ENCODE results near the gene NEB.

Gene NEB

DNA sequence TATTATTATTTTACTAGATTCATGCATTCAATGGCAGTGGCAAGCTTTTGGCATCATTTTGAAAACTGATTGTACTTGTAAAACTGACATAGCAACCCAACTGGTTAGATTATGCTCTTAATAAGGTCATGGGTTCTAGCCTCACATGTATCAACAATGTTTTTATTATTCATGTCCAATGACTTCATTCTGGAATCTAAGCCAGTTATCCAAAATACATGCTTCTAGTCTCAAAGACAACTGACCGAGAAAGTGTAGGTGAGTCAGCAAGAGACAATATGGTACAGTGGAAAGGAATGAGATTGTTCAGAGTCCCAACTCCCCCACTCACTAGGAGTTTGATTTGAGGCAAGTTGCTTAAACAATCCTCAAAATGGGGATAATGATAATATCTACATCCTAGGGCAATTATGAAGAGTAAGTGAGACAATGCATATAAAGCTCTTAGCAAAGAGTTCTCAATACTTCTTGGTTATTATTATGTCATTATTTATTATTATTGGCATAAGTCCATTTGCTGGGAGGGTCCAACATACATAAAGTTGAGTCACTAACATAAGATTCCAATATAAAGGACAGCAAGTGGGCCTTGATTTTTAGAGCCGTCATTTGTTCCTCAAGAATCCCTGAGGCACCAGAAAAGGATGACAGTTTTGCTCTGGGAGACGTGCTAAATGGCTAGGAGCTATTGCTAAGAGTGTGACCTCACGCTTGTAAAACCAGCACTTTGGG is 99.4 kb downstream of the NEB start:
- H3K4me1 ChIP-seq, result no peaks in the 10 kb centered on the region
- TF ChIP-seq, protein P1, sequence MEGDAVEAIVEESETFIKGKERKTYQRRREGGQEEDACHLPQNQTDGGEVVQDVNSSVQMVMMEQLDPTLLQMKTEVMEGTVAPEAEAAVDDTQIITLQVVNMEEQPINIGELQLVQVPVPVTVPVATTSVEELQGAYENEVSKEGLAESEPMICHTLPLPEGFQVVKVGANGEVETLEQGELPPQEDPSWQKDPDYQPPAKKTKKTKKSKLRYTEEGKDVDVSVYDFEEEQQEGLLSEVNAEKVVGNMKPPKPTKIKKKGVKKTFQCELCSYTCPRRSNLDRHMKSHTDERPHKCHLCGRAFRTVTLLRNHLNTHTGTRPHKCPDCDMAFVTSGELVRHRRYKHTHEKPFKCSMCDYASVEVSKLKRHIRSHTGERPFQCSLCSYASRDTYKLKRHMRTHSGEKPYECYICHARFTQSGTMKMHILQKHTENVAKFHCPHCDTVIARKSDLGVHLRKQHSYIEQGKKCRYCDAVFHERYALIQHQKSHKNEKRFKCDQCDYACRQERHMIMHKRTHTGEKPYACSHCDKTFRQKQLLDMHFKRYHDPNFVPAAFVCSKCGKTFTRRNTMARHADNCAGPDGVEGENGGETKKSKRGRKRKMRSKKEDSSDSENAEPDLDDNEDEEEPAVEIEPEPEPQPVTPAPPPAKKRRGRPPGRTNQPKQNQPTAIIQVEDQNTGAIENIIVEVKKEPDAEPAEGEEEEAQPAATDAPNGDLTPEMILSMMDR (IDR thresholded peaks at IDR 0.05), result no peak
- no peaks in the 10 kb centered on the region for H3K27me3 ChIP-seq (ENCODE audit: control insufficient read depth, insufficient read depth, low read length)
- H3K4me3 ChIP-seq (ENCODE audit: low read depth, low read length), result no peak overlapping the region
- no peak overlapping the region for H3K4me2 ChIP-seq (ENCODE audit: low read length)
- H3K36me3 ChIP-seq (ENCODE audit: control insufficient read depth, insufficient read depth, low read length), result no peaks in the 10 kb centered on the region
- no peak overlapping the region for H3K27ac ChIP-seq
- no peak overlapping the region for H3K9ac ChIP-seq
- H3K9me3 ChIP-seq (ENCODE audit: control insufficient read depth, low read length), result no peaks in the 10 kb centered on the region
- no peak overlapping the region for H2AFZ ChIP-seq
- no peaks in the 10 kb centered on the region for H3K79me2 ChIP-seq

GRCh38 chr2:151632993-151633565 is 101.2 kb downstream of the NEB start:
- TF ChIP-seq, protein P1 (IDR thresholded peaks at IDR 0.05), result peak; percentile 6
- no peaks in the 10 kb centered on the region for H3K9me3 ChIP-seq (ENCODE audit: control insufficient read depth, low read length)
- no peak overlapping the region for H3K4me3 ChIP-seq (ENCODE audit: low read depth, low read length)
- no peak overlapping the region for H2AFZ ChIP-seq
- H3K27ac ChIP-seq, result no peak overlapping the region
- no peaks in the 10 kb centered on the region for H3K36me3 ChIP-seq (ENCODE audit: control insufficient read depth, insufficient read depth, low read length)
- H3K79me2 ChIP-seq, result no peaks in the 10 kb centered on the region
- no peak overlapping the region for H3K4me2 ChIP-seq (ENCODE audit: low read length)
- H3K4me1 ChIP-seq, result no peaks in the 10 kb centered on the region
- no peaks in the 10 kb centered on the region for H3K27me3 ChIP-seq (ENCODE audit: control insufficient read depth, insufficient read depth, low read length)
- no peak overlapping the region for H3K9ac ChIP-seq

DNA sequence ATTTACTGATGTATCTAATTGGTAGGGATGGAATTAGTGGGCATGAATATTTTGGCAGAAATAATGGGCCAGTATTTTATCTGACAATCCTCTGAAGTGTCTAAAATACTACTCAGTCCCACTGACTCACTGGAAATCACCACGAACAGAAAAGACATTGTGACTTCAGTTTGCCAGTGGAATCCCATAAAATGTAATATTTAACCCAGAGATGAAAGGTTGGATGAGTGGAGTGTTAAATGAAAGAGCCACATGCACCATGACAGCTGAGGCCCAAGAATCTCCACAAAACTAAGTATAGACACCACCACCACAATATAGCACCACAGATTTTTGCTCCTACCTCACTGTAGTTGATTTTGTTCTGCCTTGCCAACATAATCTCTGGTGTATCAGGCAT is 103.9 kb downstream of the NEB start:
- no peaks in the 10 kb centered on the region for H3K36me3 ChIP-seq (ENCODE audit: control insufficient read depth, insufficient read depth, low read length)
- H3K27ac ChIP-seq, result no peak overlapping the region
- H3K9ac ChIP-seq, result no peak overlapping the region
- H3K9me3 ChIP-seq (ENCODE audit: control insufficient read depth, low read length), result no peaks in the 10 kb centered on the region
- no peaks in the 10 kb centered on the region for H3K4me1 ChIP-seq
- H3K79me2 ChIP-seq, result no peaks in the 10 kb centered on the region
- TF ChIP-seq, protein P1 (IDR thresholded peaks at IDR 0.05), result no peak
- no peak overlapping the region for H3K4me3 ChIP-seq (ENCODE audit: low read depth, low read length)
- H3K4me2 ChIP-seq (ENCODE audit: low read length), result no peak overlapping the region
- H3K27me3 ChIP-seq (ENCODE audit: control insufficient read depth, insufficient read depth, low read length), result no peaks in the 10 kb centered on the region
- no peak overlapping the region for H2AFZ ChIP-seq

DNA sequence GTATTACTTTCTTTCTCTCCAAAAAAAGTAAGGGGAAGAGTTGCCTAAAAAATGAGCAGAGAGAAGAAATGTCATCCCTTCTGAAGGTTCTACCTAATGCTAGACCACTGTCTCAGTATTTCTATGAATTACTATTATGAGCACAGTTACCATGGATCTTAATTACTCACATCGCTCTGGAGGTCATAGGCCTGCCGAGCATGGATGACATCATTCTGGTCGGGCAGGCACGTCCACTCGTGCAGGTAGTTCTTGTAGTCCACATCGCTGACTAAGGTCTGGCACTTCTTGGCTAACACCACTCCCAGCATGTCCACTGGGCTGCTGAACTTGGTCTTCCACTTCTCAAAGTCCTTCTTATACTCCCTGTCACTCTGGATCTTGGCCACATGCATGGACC is 106.9 kb downstream of the NEB start:
- H3K9me3 ChIP-seq (ENCODE audit: control insufficient read depth, low read length), result no peaks in the 10 kb centered on the region
- no peak overlapping the region for H2AFZ ChIP-seq
- no peak overlapping the region for H3K9ac ChIP-seq
- H3K27ac ChIP-seq, result no peak overlapping the region
- H3K4me2 ChIP-seq (ENCODE audit: low read length), result no peak overlapping the region
- H3K36me3 ChIP-seq (ENCODE audit: control insufficient read depth, insufficient read depth, low read length), result no peaks in the 10 kb centered on the region
- no peak overlapping the region for H3K4me3 ChIP-seq (ENCODE audit: low read depth, low read length)
- no peaks in the 10 kb centered on the region for H3K79me2 ChIP-seq
- H3K27me3 ChIP-seq (ENCODE audit: control insufficient read depth, insufficient read depth, low read length), result no peaks in the 10 kb centered on the region
- TF ChIP-seq, protein P1 (IDR thresholded peaks at IDR 0.05), result no peak
- no peaks in the 10 kb centered on the region for H3K4me1 ChIP-seq

GRCh38 chr2:151624271-151624670 is 110.0 kb downstream of the NEB start:
- no peak overlapping the region for H3K9ac ChIP-seq
- H2AFZ ChIP-seq, result no peak overlapping the region
- no peaks in the 10 kb centered on the region for H3K9me3 ChIP-seq (ENCODE audit: control insufficient read depth, low read length)
- no peak overlapping the region for H3K27ac ChIP-seq
- H3K4me2 ChIP-seq (ENCODE audit: low read length), result no peak overlapping the region
- TF ChIP-seq, protein P1 (IDR thresholded peaks at IDR 0.05), result no peak
- no peaks in the 10 kb centered on the region for H3K79me2 ChIP-seq
- H3K4me3 ChIP-seq (ENCODE audit: low read depth, low read length), result no peak overlapping the region
- no peaks in the 10 kb centered on the region for H3K27me3 ChIP-seq (ENCODE audit: control insufficient read depth, insufficient read depth, low read length)
- H3K4me1 ChIP-seq, result peaks cover 2% of the 10 kb centered on the region
- H3K36me3 ChIP-seq (ENCODE audit: control insufficient read depth, insufficient read depth, low read length), result no peaks in the 10 kb centered on the region

Data from parathyroid adenoma (tissue), 2 donors.